Epithelial cell of prostate (primary cell): Measurements from ENCODE around the gene DEFB112.

Experiments used
- DNase-seq: peaks from one replicate; pipeline ENCODE4 v3.0.0-alpha.2; 2011; ENCODE audit warnings: low read depth, low spot score
- H3K27ac ChIP-seq: fragments of 450-650 bp; 2 replicates; pipeline ENCODE4 v1.5.1; 2017; ENCODE audit warnings: mild to moderate bottlenecking

Gene DEFB112

DNA sequence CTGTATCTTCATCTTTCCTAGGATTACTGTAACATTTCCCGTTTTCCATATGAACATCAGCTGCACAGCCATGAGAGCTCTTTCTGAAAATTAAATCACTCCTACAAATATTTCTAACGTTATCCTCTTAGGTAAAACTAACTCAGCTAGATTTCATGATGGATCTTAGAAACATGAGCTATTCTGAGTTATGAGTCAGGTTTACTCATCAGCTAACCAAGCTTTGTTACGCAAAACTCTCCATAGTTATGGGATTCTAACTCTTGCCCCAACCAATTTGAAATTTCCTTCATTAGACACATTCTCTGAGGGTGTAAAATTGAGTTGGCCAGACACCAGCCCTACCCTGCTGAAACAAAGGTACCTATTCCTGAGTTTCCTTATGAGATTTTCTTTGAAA is 41.9 kb downstream of the DEFB112 start:
- no peak overlapping the region for H3K27ac ChIP-seq
- no peak for DNase-seq

DNA sequence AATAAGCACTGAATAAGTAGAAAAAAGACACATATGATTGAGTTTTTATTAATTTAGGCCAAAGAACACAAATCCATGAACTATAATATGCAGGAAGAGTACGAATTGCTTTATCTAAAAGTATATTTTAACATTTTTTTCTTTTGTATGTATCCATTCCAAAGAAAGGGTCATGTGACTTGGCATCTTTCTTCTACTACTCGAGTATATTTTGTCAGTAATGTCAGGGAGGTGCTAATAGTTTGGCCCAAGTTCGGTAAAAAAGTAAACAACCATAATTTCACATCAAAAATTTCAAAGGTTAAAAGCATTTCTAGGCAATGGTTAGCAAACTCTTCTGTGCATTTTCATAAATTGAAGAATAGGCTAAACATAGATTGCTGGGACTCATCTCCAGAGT is 46.6 kb downstream of the DEFB112 start:
- no peak overlapping the region for H3K27ac ChIP-seq
- no peak for DNase-seq

DNA sequence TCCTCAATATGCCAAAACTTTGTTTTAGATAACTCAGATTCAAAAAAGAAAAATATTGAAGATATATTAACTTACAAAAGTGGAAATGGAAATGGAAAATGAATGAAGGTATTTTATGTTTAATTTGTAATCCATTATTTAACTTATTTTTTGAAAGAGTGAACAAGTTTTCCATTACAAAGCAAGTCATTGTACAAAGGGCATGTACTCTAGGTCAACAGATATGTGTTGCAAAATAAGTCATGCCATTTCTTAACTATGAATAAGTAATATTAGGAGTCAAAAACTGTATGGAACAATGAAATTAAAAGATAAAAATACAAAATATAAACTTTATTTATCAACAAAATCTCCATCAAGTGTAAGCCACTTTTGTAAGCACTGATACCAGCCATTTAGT is 54.5 kb downstream of the DEFB112 start:
- no peak overlapping the region for H3K27ac ChIP-seq
- no peak for DNase-seq
